GM19351 (cell line): ENCODE data around the gene EPN2.

Experiments
- ATAC-seq: cut with Tn5 transposase; IDR thresholded peaks from one replicate; pipeline ENCODE4 v1.9.1; 2021; ENCODE audit warnings: mild to moderate bottlenecking, moderate library complexity; ENCODE audit not compliant: unreplicated experiment

Gene EPN2

GRCh38 chr17:19307521-19307920, 70.4 kb downstream of the EPN2 start:
- no peak for ATAC-seq

DNA sequence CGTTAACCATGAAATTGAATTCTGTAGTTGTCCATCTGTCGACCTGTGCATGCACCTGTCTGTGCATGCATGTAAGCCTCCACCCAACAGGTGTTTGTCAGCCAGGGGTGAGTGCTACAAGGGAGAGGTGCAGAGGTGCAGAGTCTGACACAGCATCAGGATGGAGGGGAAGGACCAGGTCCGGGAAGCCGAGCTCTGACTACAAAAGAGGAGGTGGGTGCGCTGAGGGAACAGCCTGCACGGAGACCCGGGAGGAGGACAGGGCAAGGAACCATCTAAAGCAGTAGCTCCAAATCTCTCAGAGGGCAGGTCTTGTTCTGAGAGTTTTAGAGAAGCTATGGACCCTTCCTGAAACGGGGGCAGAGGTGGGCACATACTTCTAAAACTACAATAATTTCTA, 71.2 kb downstream of the EPN2 start:
- ATAC-seq = no peak

GRCh38 chr17:19309701-19310100, 72.5 kb downstream of the EPN2 start:
- ATAC-seq = no peak

- ATAC-seq = no peak
These were observed 73.0 kb downstream of the EPN2 start for GRCh38 chr17:19310151-19310550.

DNA sequence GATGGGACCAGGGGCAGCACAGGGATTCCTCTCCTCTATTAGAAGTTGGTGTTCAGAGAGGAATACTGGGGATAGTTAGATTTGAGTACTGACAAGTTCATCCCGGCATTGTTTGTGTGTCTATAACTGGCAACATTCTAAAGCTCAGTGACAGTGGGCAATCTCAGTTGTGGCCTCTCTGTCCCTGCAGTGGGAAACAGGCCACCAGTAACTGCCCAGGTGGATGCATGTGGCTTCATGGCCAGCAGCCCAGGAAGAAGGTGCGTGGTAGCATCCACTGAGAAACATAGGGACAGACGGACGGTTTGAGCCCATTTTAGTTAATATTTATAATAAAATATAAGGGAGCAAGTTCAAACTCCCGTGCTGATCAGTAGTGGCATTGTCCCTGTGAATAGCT, 73.8 kb downstream of the EPN2 start:
- no peak for ATAC-seq

DNA sequence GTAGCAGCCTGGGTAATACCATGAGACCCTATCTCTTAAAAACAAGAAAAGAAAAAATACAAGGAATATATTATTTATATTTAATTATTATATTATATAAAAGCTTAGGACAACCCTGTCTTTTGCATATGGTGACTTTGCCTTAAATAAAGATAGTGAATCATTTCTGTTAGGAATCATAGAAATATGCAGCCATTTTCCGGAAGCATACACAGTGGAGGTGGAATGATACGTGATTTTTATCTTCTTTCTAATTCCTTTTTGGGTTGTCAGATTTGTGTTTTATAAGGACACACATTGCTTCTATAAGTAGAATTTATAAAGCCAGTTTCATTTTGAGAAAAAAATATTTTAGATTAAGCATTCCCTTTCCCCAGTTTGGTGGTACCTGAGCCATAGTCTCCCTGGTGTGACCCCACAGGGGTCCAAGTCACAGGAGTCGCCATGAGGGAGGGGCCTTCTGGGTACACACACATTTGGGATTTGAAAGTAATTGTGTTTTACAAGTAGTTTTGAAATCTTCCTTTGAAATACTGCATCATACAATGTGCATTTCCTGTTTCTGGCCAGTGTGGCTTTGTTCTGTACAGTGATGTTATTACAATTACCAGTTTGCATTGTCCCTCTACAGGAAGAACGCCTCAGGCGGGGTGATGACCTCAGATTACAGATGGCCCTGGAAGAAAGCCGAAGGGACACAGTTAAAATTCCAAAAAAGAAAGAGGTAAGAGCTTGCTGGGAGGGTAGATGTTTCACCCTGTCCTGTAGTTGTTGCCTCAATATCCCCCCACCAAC, 74.5 kb downstream of the EPN2 start:
- no peak for ATAC-seq

DNA sequence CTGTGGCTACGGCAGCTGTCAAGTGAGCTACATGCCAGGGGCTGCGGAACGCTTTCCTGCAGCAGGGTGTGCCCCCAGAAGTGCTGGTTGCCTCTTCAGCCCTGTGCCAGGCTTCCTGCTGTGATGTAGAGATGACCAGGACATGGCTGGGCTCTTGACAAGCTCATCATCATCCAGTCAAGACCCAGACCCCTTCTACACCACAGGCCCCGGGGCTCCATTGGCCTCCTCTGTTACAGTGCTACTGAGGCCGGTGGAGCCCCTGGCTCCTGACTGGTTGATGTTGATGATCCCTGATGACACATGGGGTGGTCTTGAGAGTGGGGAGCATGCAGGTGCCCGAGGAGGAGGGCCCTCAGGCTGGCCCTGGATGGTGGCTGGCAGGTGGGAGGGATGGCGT, 75.2 kb downstream of the EPN2 start:
- ATAC-seq = no peak

GRCh38 chr17:19313066-19313745, 76.0 kb downstream of the EPN2 start:
- no peak for ATAC-seq

DNA sequence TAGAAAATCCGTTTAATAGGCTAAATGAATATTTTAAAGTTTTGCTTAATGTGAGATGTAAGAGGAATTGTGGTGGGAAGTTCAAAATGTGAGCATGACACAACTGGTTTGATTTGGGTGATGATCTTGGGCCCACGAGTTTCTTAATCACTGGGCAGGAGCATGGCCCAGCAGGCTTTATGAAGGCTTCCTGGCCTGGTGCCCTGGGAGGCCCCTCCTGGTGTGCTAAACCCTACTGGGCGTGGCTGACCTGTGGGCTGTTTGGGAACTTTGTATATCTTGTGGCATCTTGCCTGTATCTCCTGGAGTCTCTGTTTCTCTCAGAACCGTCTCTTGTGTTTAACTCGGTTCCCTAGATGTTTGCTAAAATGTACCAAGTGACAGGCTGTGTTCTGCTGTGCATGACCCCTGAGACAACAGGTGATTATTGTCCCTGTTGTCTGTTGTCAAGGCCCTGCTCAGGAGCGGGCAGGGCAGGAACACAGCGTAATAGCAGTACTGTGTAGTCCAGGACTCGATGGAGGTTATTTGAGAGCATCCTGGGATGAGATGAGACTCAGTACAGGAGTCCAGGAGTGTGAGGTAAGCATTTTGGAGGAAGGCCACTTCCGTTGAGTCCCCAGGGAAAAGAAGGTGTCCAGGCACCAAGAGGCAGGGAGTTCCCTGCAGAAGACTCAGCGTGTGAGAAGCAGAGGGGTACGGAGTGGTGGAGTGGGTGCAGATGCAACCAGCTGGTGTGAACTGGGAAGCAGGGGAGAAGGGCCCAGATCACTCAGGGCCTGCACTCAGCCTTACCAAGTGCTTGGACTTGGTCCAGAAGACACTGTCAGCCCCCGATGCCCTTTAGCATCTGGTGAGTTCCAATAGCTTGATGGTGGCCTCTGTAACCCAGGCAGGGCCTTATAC, 76.8 kb downstream of the EPN2 start:
- no peak for ATAC-seq

GRCh38 chr17:19315104-19315503, 77.9 kb downstream of the EPN2 start:
- no peak for ATAC-seq

DNA sequence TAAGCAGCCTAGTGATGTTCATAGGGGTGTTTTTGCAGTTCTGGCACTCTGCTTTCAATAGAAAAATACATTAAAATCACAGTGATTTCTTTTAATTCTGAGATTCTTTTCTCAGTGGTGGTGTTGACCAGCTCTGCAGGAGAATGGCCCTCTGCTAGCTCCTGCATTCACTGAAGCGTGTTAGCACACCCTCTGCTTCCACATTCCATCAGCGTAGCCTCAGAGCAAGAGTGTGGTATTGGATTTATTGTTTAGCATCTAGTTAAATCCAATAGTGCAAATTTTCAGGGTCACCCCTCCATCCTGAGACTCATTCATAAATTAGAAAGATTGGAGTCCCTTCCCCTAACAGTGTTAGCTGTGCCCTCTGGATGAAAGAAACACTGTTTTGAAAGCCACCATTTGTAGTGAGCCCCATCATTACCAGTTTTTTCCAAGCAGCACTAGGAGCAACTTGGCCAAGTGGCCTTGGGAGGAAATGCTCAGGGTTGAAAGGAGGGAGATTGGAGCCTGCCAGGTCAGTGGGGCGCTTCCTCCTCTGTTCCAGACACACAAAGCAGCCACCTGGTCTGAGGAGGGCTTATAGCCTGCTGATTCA, 79.7 kb downstream of the EPN2 start:
- ATAC-seq = no peak

DNA sequence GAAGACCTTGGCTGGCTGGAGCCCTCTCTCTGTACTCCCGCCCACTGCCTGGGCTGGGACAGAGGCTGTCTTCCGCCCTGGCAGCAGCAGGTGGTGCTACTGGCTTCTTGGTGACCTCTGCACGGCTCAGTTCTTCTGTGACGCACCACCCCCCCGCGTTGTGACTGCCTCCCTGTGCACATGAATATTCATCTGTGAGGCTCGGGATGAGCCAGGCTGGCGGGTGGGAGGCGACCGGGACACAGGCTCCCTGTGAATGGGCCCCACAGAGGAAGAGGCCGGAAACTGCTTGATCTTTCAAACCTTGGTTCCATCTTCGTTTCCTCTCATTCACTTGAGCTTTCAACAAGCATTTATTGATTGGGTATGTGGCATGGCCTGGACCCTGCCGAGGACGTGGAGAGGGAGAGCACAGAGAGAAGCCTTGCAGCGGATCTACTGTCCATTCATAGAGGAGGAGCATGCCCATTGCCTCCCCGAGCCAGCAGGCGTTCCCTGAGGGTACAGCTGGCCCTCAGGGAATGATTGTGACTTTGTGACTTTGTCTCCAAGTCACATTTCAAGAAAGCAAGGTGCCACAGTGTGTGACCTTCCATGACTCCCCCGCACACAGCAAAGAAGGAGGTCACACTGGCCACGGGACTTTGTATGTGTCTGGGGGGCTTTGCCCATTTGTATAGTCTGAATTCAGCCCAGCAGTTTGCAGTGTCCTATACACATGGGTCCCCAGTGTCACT, 80.4 kb downstream of the EPN2 start:
- ATAC-seq = peak; percentile 69

DNA sequence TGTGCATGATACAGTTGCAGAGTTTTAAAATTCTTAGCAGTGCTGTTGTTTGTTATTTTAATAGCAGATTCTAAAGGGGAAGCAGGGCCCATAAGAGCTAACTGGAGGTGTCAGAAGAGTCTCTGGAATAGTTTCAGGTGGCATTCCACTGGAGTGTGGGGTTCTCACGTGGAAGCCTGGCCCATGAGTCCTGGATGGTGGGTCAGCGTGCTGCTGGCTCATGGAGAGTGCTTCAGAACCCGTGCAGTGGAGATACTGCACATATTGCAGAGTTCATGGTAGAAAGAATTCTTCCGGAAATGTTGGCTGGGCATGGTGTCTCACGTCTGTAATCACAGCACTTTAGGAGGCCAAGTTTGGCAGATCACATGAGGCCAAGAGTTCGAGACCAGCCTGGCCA, 81.4 kb downstream of the EPN2 start:
- ATAC-seq = no peak

GRCh38 chr17:19319771-19320505, 82.8 kb downstream of the EPN2 start:
- no peak for ATAC-seq

DNA sequence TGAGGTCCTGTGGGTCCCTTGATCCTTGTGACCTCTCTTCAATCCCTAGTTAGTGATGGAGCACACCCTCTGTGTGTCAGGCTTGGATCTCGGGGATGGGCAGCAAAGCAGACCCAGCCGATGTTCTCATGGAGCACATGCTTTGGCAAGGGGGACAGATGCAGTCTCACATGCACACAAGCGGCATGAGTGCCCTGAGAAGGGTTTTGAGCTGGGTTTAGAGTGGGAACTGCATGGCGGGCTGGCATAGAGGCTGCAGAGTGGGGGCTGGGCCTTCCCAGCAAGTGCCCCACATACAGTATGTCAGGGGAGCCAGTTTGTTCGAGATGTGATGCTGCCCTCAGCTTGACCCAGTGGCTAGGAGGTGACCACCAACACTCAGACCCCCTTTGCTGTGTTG, 83.7 kb downstream of the EPN2 start:
- ATAC-seq = no peak

GRCh38 chr17:19321481-19322128, 84.4 kb downstream of the EPN2 start:
- ATAC-seq = no peak

DNA sequence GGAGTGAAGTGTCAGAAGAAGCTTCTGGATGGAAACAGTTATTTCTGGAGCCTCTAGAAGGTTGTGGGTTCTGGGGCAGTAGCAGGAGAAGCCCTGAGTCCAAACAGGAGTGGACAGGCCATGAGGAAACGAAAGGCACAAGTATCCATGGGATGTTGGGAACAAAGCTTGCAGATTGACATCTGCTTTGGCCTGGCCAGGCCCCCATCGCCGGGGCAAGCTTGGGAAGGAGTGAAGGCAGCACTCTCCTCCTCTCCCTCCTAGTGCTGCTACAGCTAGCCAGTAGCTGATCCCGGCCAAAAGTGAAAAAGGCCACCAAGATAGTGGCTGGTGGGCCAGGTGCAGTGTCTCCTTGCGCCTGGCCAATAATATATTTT, 85.0 kb downstream of the EPN2 start:
- ATAC-seq = no peak

- no peak for ATAC-seq
These were observed 85.7 kb downstream of the EPN2 start for GRCh38 chr17:19322861-19323260.

- ATAC-seq = no peak
These were observed 88.4 kb downstream of the EPN2 start for GRCh38 chr17:19325542-19325941.
